ENCODE data around the gene APOBEC2. TPM values are rescaled to one million over a fixed set of nuclear protein-coding genes. Genes with fewer than 3 reads are reported as not detected.
A peak's percentile ranks its signal among the peaks of the same experiment; 100 is the strongest.

Gene APOBEC2
- total and polyA plus RNA-seq, 9 of the 15 experiments (the other 6 are each of a cell fraction or from before 2014, with no cell fraction given): 0.25 to 1.6 TPM; not detected in 7

DNA sequence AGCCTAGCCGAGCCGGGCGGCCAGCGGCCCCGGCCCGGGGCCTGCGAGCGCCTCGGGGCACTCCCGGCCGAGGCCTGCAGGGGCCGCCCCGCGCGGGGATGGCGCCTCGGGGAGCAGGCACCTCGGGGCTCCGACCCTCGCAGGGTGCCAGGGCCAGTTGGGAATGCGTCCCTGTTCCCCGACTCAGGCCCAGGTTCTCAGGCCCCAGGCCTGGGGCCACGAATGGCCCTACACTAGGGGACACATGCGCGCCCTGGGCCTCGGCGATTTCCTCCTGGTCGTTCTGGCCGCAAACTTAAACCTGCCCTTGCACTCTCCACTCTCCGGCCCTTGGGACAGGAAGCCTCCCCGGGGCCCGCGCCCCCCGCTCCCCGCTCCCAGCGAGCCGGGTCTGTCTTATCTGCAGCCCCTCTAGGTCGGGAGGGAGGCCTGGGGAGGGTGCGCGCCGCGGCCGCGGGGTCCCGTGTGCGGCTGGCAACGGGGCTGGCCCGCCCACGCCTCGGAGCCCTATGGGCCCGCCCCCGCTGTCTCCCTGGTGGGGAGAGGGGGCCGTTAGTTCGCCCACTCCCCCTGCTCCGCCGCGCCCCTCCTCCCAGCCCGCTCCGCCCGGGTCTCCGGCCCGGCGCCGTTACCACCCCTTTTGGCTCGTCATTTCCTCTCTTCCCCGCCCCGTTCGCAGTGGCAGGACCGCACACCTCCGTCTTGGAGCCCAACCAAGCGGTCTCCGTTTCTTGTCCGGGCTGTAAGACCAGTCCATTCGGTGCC lies 20.4 kb downstream of the APOBEC2 start (continued):
- no peak for TF ChIP-seq HSF4 (CRISPR knock-in tag; IDR thresholded peaks at IDR 0.05; ENCODE audit: borderline replicate concordance)
- no peak for TF ChIP-seq POLR3G (IDR thresholded peaks at IDR 0.05; ENCODE audit: extremely low read depth, insufficient read length, insufficient replicate concordance)
- 0 out of 2 replicates have a peak, but pooled peaks have one; percentile 6 for TF ChIP-seq CHCHD3 (CRISPR knock-in tag; IDR thresholded peaks at IDR 0.05)
- TF ChIP-seq KLF6 (CRISPR knock-in tag; IDR thresholded peaks at IDR 0.05; ENCODE audit: borderline replicate concordance): 0 out of 2 replicates have a peak, but pooled peaks have one; percentile 11
- TF ChIP-seq FUS (optimal IDR thresholded peaks at IDR 0.05; ENCODE audit: low read depth, low read length): peak; percentile 85
- no peak for TF ChIP-seq RBM17 (IDR thresholded peaks at IDR 0.05; ENCODE audit: borderline replicate concordance, low read depth, low read length)
- no peak for TF ChIP-seq IFI16 (CRISPR knock-in tag; IDR thresholded peaks at IDR 0.05)
- TF ChIP-seq ZNF263 (CRISPR knock-in tag; IDR thresholded peaks at IDR 0.05; ENCODE audit: borderline replicate concordance): peak; percentile 66; the same call in 1 of the 2 replicates
- no peak for TF ChIP-seq NFXL1 (CRISPR knock-in tag; IDR thresholded peaks at IDR 0.05)
- peak; percentile 82; the same call in 1 of the 2 replicates for TF ChIP-seq CBX1 (IDR thresholded peaks at IDR 0.05; ENCODE audit: low read depth)
- TF ChIP-seq XRCC3 (IDR thresholded peaks at IDR 0.05): no peak
- TF ChIP-seq, protein P1, sequence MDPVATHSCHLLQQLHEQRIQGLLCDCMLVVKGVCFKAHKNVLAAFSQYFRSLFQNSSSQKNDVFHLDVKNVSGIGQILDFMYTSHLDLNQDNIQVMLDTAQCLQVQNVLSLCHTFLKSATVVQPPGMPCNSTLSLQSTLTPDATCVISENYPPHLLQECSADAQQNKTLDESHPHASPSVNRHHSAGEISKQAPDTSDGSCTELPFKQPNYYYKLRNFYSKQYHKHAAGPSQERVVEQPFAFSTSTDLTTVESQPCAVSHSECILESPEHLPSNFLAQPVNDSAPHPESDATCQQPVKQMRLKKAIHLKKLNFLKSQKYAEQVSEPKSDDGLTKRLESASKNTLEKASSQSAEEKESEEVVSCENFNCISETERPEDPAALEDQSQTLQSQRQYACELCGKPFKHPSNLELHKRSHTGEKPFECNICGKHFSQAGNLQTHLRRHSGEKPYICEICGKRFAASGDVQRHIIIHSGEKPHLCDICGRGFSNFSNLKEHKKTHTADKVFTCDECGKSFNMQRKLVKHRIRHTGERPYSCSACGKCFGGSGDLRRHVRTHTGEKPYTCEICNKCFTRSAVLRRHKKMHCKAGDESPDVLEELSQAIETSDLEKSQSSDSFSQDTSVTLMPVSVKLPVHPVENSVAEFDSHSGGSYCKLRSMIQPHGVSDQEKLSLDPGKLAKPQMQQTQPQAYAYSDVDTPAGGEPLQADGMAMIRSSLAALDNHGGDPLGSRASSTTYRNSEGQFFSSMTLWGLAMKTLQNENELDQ (CRISPR knock-in tag; IDR thresholded peaks at IDR 0.05; ENCODE audit: borderline replicate concordance): 0 out of 2 replicates have a peak, but pooled peaks have one; percentile 52
- peak; percentile 87; the same call in 1 of the 2 replicates for TF ChIP-seq CAMTA2 (CRISPR knock-in tag; conservative IDR thresholded peaks at IDR 0.05)
- TF ChIP-seq PHF21A (IDR thresholded peaks at IDR 0.05; ENCODE audit: borderline replicate concordance, low read depth): no peak
- TF ChIP-seq NFIC (IDR thresholded peaks at IDR 0.05): peak; percentile 55; the same call in 1 of the 2 replicates
- TF ChIP-seq, protein P2, sequence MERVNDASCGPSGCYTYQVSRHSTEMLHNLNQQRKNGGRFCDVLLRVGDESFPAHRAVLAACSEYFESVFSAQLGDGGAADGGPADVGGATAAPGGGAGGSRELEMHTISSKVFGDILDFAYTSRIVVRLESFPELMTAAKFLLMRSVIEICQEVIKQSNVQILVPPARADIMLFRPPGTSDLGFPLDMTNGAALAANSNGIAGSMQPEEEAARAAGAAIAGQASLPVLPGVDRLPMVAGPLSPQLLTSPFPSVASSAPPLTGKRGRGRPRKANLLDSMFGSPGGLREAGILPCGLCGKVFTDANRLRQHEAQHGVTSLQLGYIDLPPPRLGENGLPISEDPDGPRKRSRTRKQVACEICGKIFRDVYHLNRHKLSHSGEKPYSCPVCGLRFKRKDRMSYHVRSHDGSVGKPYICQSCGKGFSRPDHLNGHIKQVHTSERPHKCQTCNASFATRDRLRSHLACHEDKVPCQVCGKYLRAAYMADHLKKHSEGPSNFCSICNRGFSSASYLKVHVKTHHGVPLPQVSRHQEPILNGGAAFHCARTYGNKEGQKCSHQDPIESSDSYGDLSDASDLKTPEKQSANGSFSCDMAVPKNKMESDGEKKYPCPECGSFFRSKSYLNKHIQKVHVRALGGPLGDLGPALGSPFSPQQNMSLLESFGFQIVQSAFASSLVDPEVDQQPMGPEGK (CRISPR knock-in tag; IDR thresholded peaks at IDR 0.05; ENCODE audit: borderline replicate concordance): no peak
- no peak for TF ChIP-seq LCOR (CRISPR knock-in tag; IDR thresholded peaks at IDR 0.05)
- TF ChIP-seq FOXK1 (CRISPR knock-in tag; IDR thresholded peaks at IDR 0.05; ENCODE audit: borderline replicate concordance): 0 out of 2 replicates have a peak, but pooled peaks have one; percentile 36
- no peak for TF ChIP-seq NCOR1 (IDR thresholded peaks at IDR 0.05)
- TF ChIP-seq, protein P3, sequence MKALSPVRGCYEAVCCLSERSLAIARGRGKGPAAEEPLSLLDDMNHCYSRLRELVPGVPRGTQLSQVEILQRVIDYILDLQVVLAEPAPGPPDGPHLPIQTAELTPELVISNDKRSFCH (CRISPR knock-in tag; IDR thresholded peaks at IDR 0.05): no peak
- TF ChIP-seq, protein P3 (tag; IDR thresholded peaks at IDR 0.05): peak; percentile 74; the same call in 1 of the 2 replicates
- no peak for TF ChIP-seq GATA2 (CRISPR knock-in tag; IDR thresholded peaks at IDR 0.05)
- no peak for TF ChIP-seq POLR3A (IDR thresholded peaks at IDR 0.05; ENCODE audit: borderline replicate concordance, extremely low read depth, insufficient read depth, insufficient read length)
- TF ChIP-seq ZNF146 (CRISPR knock-in tag; IDR thresholded peaks at IDR 0.05; ENCODE audit: unreplicated experiment): no peak

All from K562 (cell line).